Activated naive CD8-positive, alpha-beta T cell (primary cell): Measurements from ENCODE around the gene EMP2.

ENCODE experiments used
- H3K27ac Mint-ChIP-seq: one replicate; pipeline ENCODE4 v1.8.0; 2021; ENCODE audit warnings: mixed read lengths
- H3K27me3 Mint-ChIP-seq: one replicate; pipeline ENCODE4 v1.8.0; 2021; ENCODE audit warnings: mixed read lengths
- H3K36me3 Mint-ChIP-seq: one replicate; pipeline ENCODE4 v1.8.0; 2021; ENCODE audit warnings: mixed read lengths
- H3K4me1 Mint-ChIP-seq: one replicate; pipeline ENCODE4 v1.8.0; 2021; ENCODE audit warnings: low read depth, mixed read lengths
- H3K4me3 Mint-ChIP-seq: one replicate; pipeline ENCODE4 v1.8.0; 2021; ENCODE audit warnings: mild to moderate bottlenecking, mixed read lengths
- H3K9me3 Mint-ChIP-seq: one replicate; pipeline ENCODE4 v1.8.0; 2021; ENCODE audit warnings: low read depth, mixed read lengths

Gene EMP2

DNA sequence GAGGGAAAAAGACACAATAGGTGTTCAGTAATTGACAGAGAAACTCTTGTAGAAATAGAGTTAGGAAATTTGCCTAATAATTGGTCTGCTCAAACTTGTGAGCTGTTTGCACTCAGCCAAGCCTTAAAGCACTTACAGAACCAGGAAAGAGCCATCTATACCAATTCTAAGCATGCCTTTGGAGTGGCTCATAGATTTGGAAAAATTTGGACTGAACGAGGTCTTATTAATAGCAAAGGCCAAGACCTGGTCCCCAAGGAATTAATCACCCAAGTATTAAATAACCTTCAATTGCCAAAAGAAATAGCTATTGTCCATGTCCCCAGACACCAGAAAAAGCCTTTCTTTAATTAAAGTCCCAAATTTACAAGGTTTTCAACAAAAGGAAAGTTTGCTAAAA, 90.3 kb downstream of the EMP2 start:
- Mint-ChIP-seq H3K4me3 (no peak overlapping the region), H3K27ac (no peak overlapping the region), H3K36me3 (peaks cover 9% of the 10 kb centered on the region), H3K4me1 (no peaks in the 10 kb centered on the region), H3K27me3 (no peaks in the 10 kb centered on the region), H3K9me3 (peaks cover 12% of the 10 kb centered on the region)

DNA sequence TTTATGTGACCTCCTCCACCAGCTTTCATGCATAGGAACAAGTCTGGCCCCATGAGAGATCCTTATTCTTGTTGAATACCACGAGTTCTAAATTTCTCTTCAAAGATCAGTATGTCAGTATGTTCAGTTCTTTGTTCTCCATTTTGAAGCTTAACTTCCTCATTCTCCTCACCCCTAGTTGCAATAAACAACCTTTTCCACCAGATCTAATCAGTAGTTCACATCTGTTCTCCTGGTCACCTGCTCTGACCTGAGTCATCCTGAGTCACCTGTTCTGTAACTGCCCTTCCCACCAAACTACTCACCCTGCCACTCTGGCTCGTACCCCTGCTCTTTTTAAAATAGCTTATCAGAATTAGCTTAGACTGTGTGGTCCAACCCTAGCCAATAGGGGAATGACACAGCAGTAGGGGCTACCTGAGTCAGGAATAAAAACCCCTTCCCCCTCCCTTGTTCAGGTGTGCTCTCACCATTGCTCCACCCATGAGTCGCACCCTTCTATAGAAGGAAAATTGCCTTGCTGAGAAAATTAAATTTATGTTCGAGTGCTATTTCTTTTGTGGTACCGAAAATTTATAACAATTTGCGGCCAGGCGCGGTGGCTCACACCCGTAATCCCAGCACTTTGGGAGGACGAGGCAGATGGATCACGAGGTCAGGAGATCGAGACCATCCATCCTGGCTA, 94.6 kb downstream of the EMP2 start:
- Mint-ChIP-seq H3K4me1 (no peaks in the 10 kb centered on the region), H3K27ac (no peak overlapping the region), H3K36me3 (peaks cover 26% of the 10 kb centered on the region), H3K4me3 (no peak overlapping the region), H3K9me3 (peaks cover 14% of the 10 kb centered on the region), H3K27me3 (no peaks in the 10 kb centered on the region)

DNA sequence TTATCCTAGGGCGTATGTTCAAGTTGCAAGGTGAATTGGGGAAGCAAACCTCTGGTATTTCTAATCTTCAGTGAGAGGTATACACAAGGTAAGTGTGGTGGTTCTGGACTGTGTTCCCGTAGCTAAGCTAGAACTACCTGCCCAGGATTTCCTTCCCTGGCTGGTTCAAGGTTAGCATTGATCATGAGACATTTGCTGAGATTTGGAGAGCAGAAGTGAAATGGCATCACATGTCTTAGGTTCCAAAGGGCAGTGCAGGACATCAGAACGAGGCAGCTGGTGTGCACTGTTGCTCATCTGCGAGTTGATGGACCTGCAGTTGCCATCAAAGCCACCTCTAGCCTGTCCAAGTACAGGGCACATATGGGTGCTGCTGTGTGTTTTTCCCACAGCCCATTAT, 95.2 kb downstream of the EMP2 start:
- H3K9me3 Mint-ChIP-seq = peaks cover 14% of the 10 kb centered on the region
- peaks cover 33% of the 10 kb centered on the region for H3K36me3 Mint-ChIP-seq
- no peak overlapping the region for H3K27ac Mint-ChIP-seq
- H3K4me3 Mint-ChIP-seq = no peak overlapping the region
- H3K4me1 Mint-ChIP-seq = no peaks in the 10 kb centered on the region
- no peaks in the 10 kb centered on the region for H3K27me3 Mint-ChIP-seq

DNA sequence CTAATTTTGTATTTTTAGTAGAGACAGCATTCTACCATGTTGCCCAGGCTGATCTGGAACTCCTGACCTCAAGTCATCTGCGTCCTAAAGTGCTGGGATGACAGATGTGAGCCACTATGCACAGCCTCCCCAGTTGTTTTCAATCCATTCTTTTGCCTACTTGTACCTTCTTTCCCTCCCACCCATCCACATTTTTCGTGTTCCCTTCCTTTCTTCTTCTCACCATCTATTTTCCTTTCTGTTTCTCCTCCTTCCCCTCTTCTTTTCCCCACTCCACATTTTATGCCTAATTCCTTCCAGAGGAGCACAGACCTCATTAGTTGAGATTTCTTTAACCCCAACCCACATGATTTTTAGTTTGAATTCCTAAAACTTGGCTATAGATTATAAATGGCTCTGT, 100.2 kb downstream of the EMP2 start:
- H3K9me3 Mint-ChIP-seq = peaks cover 13% of the 10 kb centered on the region
- H3K4me1 Mint-ChIP-seq = no peaks in the 10 kb centered on the region
- H3K27ac Mint-ChIP-seq = no peak overlapping the region

More for the DNA sequence above, 100.2 kb downstream of the EMP2 start:
- no peaks in the 10 kb centered on the region for H3K27me3 Mint-ChIP-seq
- H3K36me3 Mint-ChIP-seq = peaks cover 40% of the 10 kb centered on the region
- H3K4me3 Mint-ChIP-seq = no peak overlapping the region
